Progenitor cell of endocrine pancreas (in vitro differentiated cells): ENCODE measurements around the gene TRIP4. TPM values are rescaled to one million over a fixed set of nuclear protein-coding genes. Genes with fewer than 3 reads are reported as not detected.
"Not testable (repeated sequence)": the region's sequence is repeated elsewhere in the genome, so short reads cannot be mapped to it uniquely, and the experiment has no call there.

Experiments used
- DNase-seq: peaks from one replicate; pipeline ENCODE4 v3.0.0; 2021; ENCODE audit warnings: low spot score; ENCODE audit not compliant: unreplicated experiment
- H3K27ac Mint-ChIP-seq: 2 replicates; pipeline ENCODE4 v1.8.0; 2021; ENCODE audit warnings: mild to moderate bottlenecking, moderate library complexity, mixed read lengths
- H3K27me3 Mint-ChIP-seq: 2 replicates; pipeline ENCODE4 v1.8.0; 2021; ENCODE audit warnings: mixed read lengths
- H3K36me3 Mint-ChIP-seq: 2 replicates; pipeline ENCODE4 v1.8.0; 2022; ENCODE audit warnings: mixed read lengths; ENCODE audit not compliant: insufficient read depth
- H3K4me1 Mint-ChIP-seq: 2 replicates; pipeline ENCODE4 v1.8.0; 2021; ENCODE audit warnings: low read depth, mixed read lengths
- H3K4me3 Mint-ChIP-seq: 2 replicates; pipeline ENCODE4 v1.8.0; 2021; ENCODE audit warnings: low read depth, mild to moderate bottlenecking, moderate library complexity, mixed read lengths
- H3K9me3 Mint-ChIP-seq: 2 replicates; pipeline ENCODE4 v1.8.0; 2021; ENCODE audit warnings: low read depth, mixed read lengths
- CTCF ChIP-seq: fragments of 200-600 bp; sonication (generic); IDR thresholded peaks from one replicate; pipeline ENCODE4 v1.5.0; 2021; ENCODE audit warnings: antibody characterized with exemption, mild to moderate bottlenecking; ENCODE audit not compliant: unreplicated experiment
- total RNA-seq: library from RNA; stranded (reverse); gene quantifications from 2 replicates; pipeline ENCODE4 v1.2.1, GENCODE V29; 2021

The TRIP4 gene
- total RNA-seq, 1 donor from 2014 or later, result 27.9 TPM

GRCh38 chr15:64386291-64386690 lies 1.3 kb upstream of the TRIP4 start:
- no peak overlapping the region for H3K27ac Mint-ChIP-seq
- H3K27me3 Mint-ChIP-seq, result no peaks in the 10 kb centered on the region
- peaks cover 16% of the 10 kb centered on the region for H3K4me1 Mint-ChIP-seq

GRCh38 chr15:64389036-64389435 lies 1.4 kb downstream of the TRIP4 start:
- H3K27ac Mint-ChIP-seq, result peak overlapping the region; percentile 56
- H3K4me3 Mint-ChIP-seq, result peak overlapping the region; percentile 92
- H3K27me3 Mint-ChIP-seq, result no peaks in the 10 kb centered on the region
- peaks cover 10% of the 10 kb centered on the region for H3K36me3 Mint-ChIP-seq
- H3K9me3 Mint-ChIP-seq, result no peaks in the 10 kb centered on the region
- no peak for DNase-seq
- peaks cover 13% of the 10 kb centered on the region for H3K4me1 Mint-ChIP-seq
- TF ChIP-seq CTCF, result no peak

More at GRCh38 chr15:64386291-64386690, 1.3 kb upstream of the TRIP4 start:
- Mint-ChIP-seq H3K36me3 (peaks cover 4% of the 10 kb centered on the region), H3K4me3 (no peak overlapping the region), H3K9me3 (no peaks in the 10 kb centered on the region)
- TF ChIP-seq CTCF, result no peak
- DNase-seq, result no peak

GRCh38 chr15:64392471-64392870 lies 4.8 kb downstream of the TRIP4 start:
- H3K9me3 Mint-ChIP-seq, H3K27me3 Mint-ChIP-seq, DNase-seq, H3K4me3 Mint-ChIP-seq: not testable (repeated sequence)
- Mint-ChIP-seq H3K36me3 (peaks cover 19% of the 10 kb centered on the region), H3K27ac (peak overlapping the region; percentile 49), H3K4me1 (peaks cover 12% of the 10 kb centered on the region)

DNA sequence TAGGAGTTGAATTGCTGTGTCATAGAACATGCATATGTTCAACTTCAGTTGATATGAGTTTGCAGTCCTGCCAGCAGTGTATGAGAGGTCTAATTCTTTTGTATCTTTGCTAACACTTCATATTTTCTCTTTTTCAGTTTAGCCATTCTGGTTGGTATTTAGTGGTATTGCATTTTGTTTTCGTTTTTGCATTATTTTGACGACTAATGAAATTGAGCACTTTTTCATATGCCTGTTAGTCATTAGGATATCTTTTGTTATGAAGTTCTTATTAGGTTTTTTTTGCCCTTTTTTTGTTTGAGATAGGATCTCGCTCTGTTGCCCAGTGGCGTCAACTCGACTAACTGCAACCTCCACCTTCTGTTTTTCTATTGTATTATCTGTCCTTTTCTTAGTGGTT lies 9.2 kb downstream of the TRIP4 start:
- H3K27me3 Mint-ChIP-seq, result no peaks in the 10 kb centered on the region
- no peak overlapping the region for H3K4me3 Mint-ChIP-seq
- no peak overlapping the region for H3K27ac Mint-ChIP-seq
- DNase-seq, result no peak
- no peak for TF ChIP-seq CTCF
- H3K36me3 Mint-ChIP-seq, result peaks cover 25% of the 10 kb centered on the region
- no peaks in the 10 kb centered on the region for H3K9me3 Mint-ChIP-seq
- no peaks in the 10 kb centered on the region for H3K4me1 Mint-ChIP-seq

- DNase-seq, result no peak
- no peak for TF ChIP-seq CTCF
- no peak overlapping the region for H3K27ac Mint-ChIP-seq
- H3K36me3 Mint-ChIP-seq, result peaks cover 23% of the 10 kb centered on the region
- H3K4me1 Mint-ChIP-seq, result no peaks in the 10 kb centered on the region
- H3K4me3 Mint-ChIP-seq, result no peak overlapping the region
- H3K27me3 Mint-ChIP-seq, result no peaks in the 10 kb centered on the region
- H3K9me3 Mint-ChIP-seq, result no peaks in the 10 kb centered on the region
Observed at GRCh38 chr15:64398575-64398974, 10.9 kb downstream of the TRIP4 start.

DNA sequence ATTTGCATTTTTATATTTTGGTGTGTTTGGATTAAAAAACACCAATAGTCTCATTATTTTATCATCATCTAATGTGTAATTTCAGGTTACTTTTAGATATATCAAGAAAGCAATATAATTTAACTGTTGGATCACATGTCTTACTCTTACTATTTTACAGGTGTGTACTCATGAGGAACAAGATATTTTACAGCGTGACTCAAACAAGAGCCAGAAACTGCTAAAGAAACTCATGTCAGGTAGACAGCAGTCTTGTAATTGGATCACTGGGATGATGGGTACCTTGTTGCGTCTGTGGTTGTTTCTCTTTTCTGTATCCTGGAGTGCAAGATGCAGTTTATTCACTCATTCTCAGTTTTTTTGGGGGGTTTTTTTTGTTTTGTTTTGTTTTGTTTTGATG lies 12.9 kb downstream of the TRIP4 start:
- H3K27ac Mint-ChIP-seq, result no peak overlapping the region
- no peak for TF ChIP-seq CTCF
- no peak for DNase-seq
- H3K4me1 Mint-ChIP-seq, result no peaks in the 10 kb centered on the region
- peaks cover 14% of the 10 kb centered on the region for H3K36me3 Mint-ChIP-seq
- H3K4me3 Mint-ChIP-seq, result no peak overlapping the region
- no peaks in the 10 kb centered on the region for H3K27me3 Mint-ChIP-seq
- no peaks in the 10 kb centered on the region for H3K9me3 Mint-ChIP-seq
